Mesothelial cell of epicardium (in vitro differentiated cells): ENCODE measurements around the gene ZNF57. TPM values are rescaled to one million over a fixed set of nuclear protein-coding genes. Genes with fewer than 3 reads are reported as not detected.

ENCODE experiments used
- DNase-seq, 2 experiments: peaks; one replicate each; pipeline ENCODE4 v3.0.0; 2021; ENCODE audit warnings: low spot score in 2 of 2; ENCODE audit not compliant: unreplicated experiment in 2 of 2
- H3K27ac Mint-ChIP-seq: 2 replicates; pipeline ENCODE4 v1.8.0; 2021; ENCODE audit warnings: mixed read lengths
- H3K27me3 Mint-ChIP-seq: 2 replicates; pipeline ENCODE4 v1.8.0; 2021; ENCODE audit warnings: low read depth, mixed read lengths
- H3K36me3 Mint-ChIP-seq: 2 replicates; pipeline ENCODE4 v1.8.0; 2021; ENCODE audit warnings: mixed read lengths
- H3K4me1 Mint-ChIP-seq: 2 replicates; pipeline ENCODE4 v1.8.0; 2021; ENCODE audit warnings: mixed read lengths
- H3K4me3 Mint-ChIP-seq: 2 replicates; pipeline ENCODE4 v1.8.0; 2021; ENCODE audit warnings: mild to moderate bottlenecking, moderate library complexity, mixed read lengths
- H3K9me3 Mint-ChIP-seq: 2 replicates; pipeline ENCODE4 v1.8.0; 2021; ENCODE audit warnings: mixed read lengths
- CTCF ChIP-seq: fragments of 200-600 bp; sonication (generic); IDR thresholded peaks from one replicate; pipeline ENCODE4 v1.5.0; 2021; ENCODE audit warnings: antibody characterized with exemption; ENCODE audit not compliant: unreplicated experiment
- total RNA-seq: library from RNA; stranded (reverse); gene quantifications from 3 replicates; pipeline ENCODE4 v1.2.1, GENCODE V29; 2021

The ZNF57 gene
- total RNA-seq, 1 donor from 2014 or later = 3.9 TPM

DNA sequence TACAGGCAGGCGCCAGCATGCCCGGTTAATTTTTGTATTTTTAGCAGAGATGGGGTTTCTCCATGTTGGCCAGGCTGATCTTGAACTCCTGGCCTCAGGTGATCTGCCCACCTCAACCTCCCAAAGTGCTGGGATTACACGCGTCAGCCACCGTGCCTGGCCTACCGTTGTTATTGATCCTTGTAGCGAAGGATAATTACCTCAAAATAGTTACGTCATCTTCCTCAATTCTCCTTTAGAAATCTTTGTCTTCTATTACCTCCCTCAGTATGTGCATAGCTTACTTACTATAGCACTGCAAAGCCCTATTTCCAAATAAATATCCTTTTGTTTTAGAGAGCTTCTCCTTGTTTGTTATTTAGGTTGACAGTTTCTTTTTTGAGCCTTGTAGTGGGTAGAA is 67.2 kb downstream of the ZNF57 start:
- no peak for TF ChIP-seq CTCF
- no peaks in the 10 kb centered on the region for H3K27me3 Mint-ChIP-seq

More for the DNA sequence above, 67.2 kb downstream of the ZNF57 start:
- DNase-seq = no peak
- Mint-ChIP-seq H3K36me3 (no peaks in the 10 kb centered on the region), H3K4me1 (peaks cover 20% of the 10 kb centered on the region), H3K9me3 (no peaks in the 10 kb centered on the region), H3K4me3 (no peak overlapping the region), H3K27ac (peak overlapping the region; percentile 9)

Other genes with a start within 250 kb of the ZNF57 start
- gene GNG7, start 198.2 kb upstream of the ZNF57 start, total RNA-seq = 8.2 to 8.8 TPM (median 8.5 TPM) in 3 replicates
- gene DIRAS1, start 179.6 kb upstream of the ZNF57 start, total RNA-seq = 3.0 to 3.5 TPM (median 3.2 TPM) in 3 replicates
- 27.5 to 29.7 TPM (median 28.8 TPM) in 3 replicates for gene SLC39A3, start 160.9 kb upstream of the ZNF57 start, total RNA-seq
- gene SGTA, start 117.7 kb upstream of the ZNF57 start, total RNA-seq = 58.2 to 64.0 TPM (median 61.3 TPM) in 3 replicates
- gene THOP1, start 115.4 kb upstream of the ZNF57 start, total RNA-seq = 74.1 to 80.8 TPM (median 79.5 TPM) in 3 replicates
- 12.6 to 13.3 TPM (median 13.2 TPM) in 3 replicates for gene ZNF554, start 81.1 kb upstream of the ZNF57 start, total RNA-seq
- 10.6 to 12.9 TPM (median 10.6 TPM) in 3 replicates for gene ZNF555, start 59.5 kb upstream of the ZNF57 start, total RNA-seq
- 0.05 to 0.11 TPM (median 0.09 TPM) in 3 replicates for gene ZNF556, start 33.6 kb upstream of the ZNF57 start, total RNA-seq
- gene ZNF77, start 44.0 kb downstream of the ZNF57 start, total RNA-seq = 7.8 to 9.9 TPM (median 7.9 TPM) in 3 replicates
- 4.3 to 7.6 TPM (median 6.9 TPM) in 3 replicates for gene TLE6, start 76.6 kb downstream of the ZNF57 start, total RNA-seq
- 101 to 103 TPM (median 101 TPM) in 3 replicates for gene TLE2, start 128.4 kb downstream of the ZNF57 start, total RNA-seq
- gene TLE5, start 161.6 kb downstream of the ZNF57 start, total RNA-seq = 411 to 417 TPM (median 413 TPM) in 3 replicates
- 35.9 to 40.0 TPM (median 36.3 TPM) in 3 replicates for gene GNA11, start 193.4 kb downstream of the ZNF57 start, total RNA-seq
- gene GNA15, start 235.1 kb downstream of the ZNF57 start, total RNA-seq = 0.09 to 0.13 TPM (median 0.13 TPM) in 3 replicates